Osteocyte (in vitro differentiated cells): ENCODE results near the gene CDKL5. TPM values are rescaled to one million over a fixed set of nuclear protein-coding genes. Genes with fewer than 3 reads are reported as not detected.
"Not testable (repeated sequence)": the region's sequence is repeated elsewhere in the genome, so short reads cannot be mapped to it uniquely, and the experiment has no call there.

Experiments used
- DNase-seq: peaks from one replicate; pipeline ENCODE4 v3.0.0; 2021; ENCODE audit warnings: mixed read lengths; ENCODE audit not compliant: unreplicated experiment; ENCODE audit errors: extremely low spot score
- H3K27ac Mint-ChIP-seq: one replicate; pipeline ENCODE4 v1.8.0; 2021; ENCODE audit warnings: mild to moderate bottlenecking, mixed read lengths; ENCODE audit not compliant: unreplicated experiment
- H3K27me3 Mint-ChIP-seq: one replicate; pipeline ENCODE4 v1.8.0; 2021; ENCODE audit warnings: mixed read lengths; ENCODE audit not compliant: unreplicated experiment
- H3K36me3 Mint-ChIP-seq: one replicate; pipeline ENCODE4 v1.8.0; 2021; ENCODE audit warnings: mixed read lengths; ENCODE audit not compliant: unreplicated experiment
- H3K4me1 Mint-ChIP-seq: one replicate; pipeline ENCODE4 v1.8.0; 2021; ENCODE audit warnings: mixed read lengths; ENCODE audit not compliant: unreplicated experiment
- H3K4me3 Mint-ChIP-seq: one replicate; pipeline ENCODE4 v1.8.0; 2021; ENCODE audit warnings: mild to moderate bottlenecking, moderate library complexity, mixed read lengths; ENCODE audit not compliant: unreplicated experiment
- H3K9me3 Mint-ChIP-seq: one replicate; pipeline ENCODE4 v1.8.0; 2021; ENCODE audit warnings: mixed read lengths; ENCODE audit not compliant: unreplicated experiment
- total RNA-seq: library from RNA; stranded (reverse); gene quantifications from 2 replicates; pipeline ENCODE4 v1.2.1, GENCODE V29; 2021
- TF ChIP-seq, protein P1 (sequence below): fragments of 200-600 bp; sonication (generic); IDR thresholded peaks from 2 replicates; pipeline ENCODE4 v1.5.0; 2021; ENCODE audit warnings: antibody characterized with exemption, mild to moderate bottlenecking, moderate library complexity

The CDKL5 gene
- total RNA-seq, 1 donor from 2014 or later: 10.9 TPM

DNA sequence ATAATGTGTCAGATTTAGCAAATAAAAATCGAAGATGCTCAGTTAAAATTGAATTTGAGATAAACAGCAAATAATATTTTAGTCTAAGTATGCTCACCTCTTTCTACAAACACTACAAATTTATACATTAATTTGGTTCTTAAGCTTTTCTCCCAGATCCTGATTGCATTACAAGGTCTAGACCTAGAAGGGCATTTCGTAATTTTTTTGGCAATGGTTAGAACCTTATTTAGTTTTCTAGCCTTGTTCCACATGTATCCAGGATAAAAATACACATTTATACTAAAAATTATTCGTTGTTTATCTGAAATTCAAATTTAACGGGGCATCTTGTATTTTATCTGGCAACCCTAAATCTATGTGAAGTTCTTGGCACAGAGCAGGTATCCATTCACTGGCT lies 2.5 kb upstream of the CDKL5 start:
- TF ChIP-seq, protein P1, sequence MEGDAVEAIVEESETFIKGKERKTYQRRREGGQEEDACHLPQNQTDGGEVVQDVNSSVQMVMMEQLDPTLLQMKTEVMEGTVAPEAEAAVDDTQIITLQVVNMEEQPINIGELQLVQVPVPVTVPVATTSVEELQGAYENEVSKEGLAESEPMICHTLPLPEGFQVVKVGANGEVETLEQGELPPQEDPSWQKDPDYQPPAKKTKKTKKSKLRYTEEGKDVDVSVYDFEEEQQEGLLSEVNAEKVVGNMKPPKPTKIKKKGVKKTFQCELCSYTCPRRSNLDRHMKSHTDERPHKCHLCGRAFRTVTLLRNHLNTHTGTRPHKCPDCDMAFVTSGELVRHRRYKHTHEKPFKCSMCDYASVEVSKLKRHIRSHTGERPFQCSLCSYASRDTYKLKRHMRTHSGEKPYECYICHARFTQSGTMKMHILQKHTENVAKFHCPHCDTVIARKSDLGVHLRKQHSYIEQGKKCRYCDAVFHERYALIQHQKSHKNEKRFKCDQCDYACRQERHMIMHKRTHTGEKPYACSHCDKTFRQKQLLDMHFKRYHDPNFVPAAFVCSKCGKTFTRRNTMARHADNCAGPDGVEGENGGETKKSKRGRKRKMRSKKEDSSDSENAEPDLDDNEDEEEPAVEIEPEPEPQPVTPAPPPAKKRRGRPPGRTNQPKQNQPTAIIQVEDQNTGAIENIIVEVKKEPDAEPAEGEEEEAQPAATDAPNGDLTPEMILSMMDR: no peak
- Mint-ChIP-seq H3K36me3 (no peaks in the 10 kb centered on the region), H3K4me3 (no peak overlapping the region), H3K27ac (peak overlapping the region; percentile 66), H3K4me1 (peaks cover 24% of the 10 kb centered on the region), H3K27me3 (no peaks in the 10 kb centered on the region), H3K9me3 (no peaks in the 10 kb centered on the region)
- no peak for DNase-seq

DNA sequence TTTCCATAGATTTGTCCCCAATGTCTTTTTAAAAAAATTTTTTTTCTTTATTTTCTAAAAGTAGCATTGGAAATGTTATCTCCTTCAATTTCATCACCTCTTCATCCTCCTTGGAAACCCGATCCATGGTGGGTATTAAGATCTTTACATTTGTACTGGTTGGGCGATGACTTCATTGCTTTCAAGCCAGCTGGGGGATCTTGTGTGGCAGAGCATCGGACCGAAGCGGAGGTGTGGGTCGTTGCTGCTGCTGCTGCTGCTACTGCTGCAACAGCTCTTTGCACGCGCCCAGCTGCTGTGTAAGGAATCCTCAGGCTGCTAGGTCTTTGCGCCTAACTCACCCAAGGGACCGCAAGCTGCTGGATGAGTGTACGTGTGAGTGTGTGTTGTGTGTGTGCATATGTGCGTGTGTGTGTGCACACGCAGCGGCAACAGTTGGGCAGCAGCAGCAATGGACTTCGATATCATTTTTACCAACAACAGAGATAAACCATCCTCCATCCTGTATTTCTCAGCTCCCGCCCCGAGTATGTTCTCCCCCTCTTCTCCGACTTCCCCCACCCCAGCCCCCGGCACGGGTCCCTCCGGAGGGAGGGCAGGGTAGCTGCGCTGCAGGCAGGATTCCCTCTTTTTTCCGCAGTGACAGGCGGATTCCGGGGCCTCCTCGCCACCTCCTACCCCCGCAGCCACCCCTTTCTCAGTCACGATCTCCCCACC lies 768 bp upstream of the CDKL5 start:
- Mint-ChIP-seq H3K9me3 (no peaks in the 10 kb centered on the region), H3K27me3 (no peaks in the 10 kb centered on the region), H3K4me3 (peak overlapping the region; percentile 78), H3K4me1 (peaks cover 24% of the 10 kb centered on the region), H3K36me3 (no peaks in the 10 kb centered on the region), H3K27ac (peak overlapping the region; percentile 73)
- TF ChIP-seq, protein P1: no peak
- DNase-seq: no peak

DNA sequence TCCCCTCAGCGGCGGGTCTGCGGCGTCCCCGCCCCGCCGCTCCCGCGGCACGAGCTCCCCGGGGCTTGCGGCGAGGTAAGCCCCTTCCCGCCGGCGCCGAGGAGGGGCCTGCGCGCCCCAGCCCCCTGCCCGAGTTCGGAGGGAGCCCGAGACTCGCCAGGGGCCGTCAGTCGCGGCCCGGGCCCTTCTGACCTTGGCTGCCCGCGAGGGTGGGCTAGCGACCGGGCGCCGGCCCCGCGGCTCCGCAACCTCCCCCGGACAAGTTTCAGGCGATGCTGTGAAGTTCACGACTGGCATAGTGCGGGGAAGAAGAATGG lies 554 bp downstream of the CDKL5 start:
- peak; percentile 85 for DNase-seq
- Mint-ChIP-seq H3K36me3 (no peaks in the 10 kb centered on the region), H3K4me3 (peak overlapping the region; percentile 75), H3K4me1 (peaks cover 24% of the 10 kb centered on the region), H3K27me3 (no peaks in the 10 kb centered on the region), H3K27ac (peak overlapping the region; percentile 73), H3K9me3 (no peaks in the 10 kb centered on the region)
- TF ChIP-seq, protein P1: no peak

DNA sequence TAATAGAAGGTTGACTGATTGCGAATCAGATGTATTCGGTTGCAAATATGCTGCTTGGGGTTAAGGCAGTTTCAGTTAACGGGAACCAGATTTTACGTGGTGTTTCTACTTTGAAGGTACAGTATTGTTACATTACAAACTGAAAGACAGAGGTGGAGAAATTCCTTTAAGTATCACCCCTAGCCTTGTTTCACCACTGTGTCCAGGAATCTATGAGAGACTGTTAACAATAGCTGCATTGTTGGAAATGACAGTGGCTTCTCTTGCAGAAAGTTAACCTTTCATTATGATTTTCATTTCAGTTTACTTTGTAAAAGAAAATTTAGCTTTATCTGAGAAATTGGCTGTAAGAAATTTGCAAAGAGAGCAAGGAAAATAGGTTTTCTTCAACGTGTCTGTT lies 2.6 kb downstream of the CDKL5 start:
- Mint-ChIP-seq H3K4me1 (peaks cover 13% of the 10 kb centered on the region), H3K27ac (no peak overlapping the region), H3K36me3 (no peaks in the 10 kb centered on the region), H3K27me3 (no peaks in the 10 kb centered on the region), H3K9me3 (no peaks in the 10 kb centered on the region), H3K4me3 (peak overlapping the region; percentile 40)
- DNase-seq: peak; percentile 3
- TF ChIP-seq, protein P1: no peak

DNA sequence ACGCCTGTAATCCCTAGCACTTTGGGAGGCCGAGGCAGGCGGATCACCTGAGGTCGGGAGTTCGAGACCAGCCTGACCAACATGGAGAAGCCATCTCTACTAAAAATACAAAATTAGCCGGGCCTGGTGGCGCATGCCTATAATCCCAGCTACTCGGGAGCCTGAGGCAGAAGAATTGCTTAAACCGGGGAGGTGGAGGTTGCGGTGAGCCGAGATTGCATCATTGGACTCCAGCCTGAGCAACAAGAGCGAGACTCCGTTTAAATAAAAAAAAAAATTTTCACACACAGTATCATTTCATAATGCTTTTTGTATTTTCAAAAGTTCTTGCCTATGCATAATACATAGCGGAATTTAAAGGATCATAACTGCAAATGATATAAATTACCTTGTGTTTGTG lies 7.9 kb downstream of the CDKL5 start:
- not testable (repeated sequence) for H3K4me3 Mint-ChIP-seq, H3K4me1 Mint-ChIP-seq, H3K27ac Mint-ChIP-seq, H3K27me3 Mint-ChIP-seq, H3K36me3 Mint-ChIP-seq, H3K9me3 Mint-ChIP-seq, DNase-seq
